Peyer's patch (tissue), 4 donors: ENCODE results near the gene BIRC2. TPM values are rescaled to one million over a fixed set of nuclear protein-coding genes. Genes with fewer than 3 reads are reported as not detected.

Source experiments
- DNase-seq, 3 donors: peaks; one replicate each; pipeline ENCODE4 v3.0.0-alpha.2; 2017 to 2019
- H3K27ac ChIP-seq, 4 donors: fragments of 200-600 bp; sonication (generic); one replicate each; pipeline ENCODE4 v1.5.1; 2016 to 2019
- H3K27me3 ChIP-seq, 2 donors: fragments of 200-600 bp; sonication (generic); one replicate each; pipeline ENCODE4 v1.5.1; 2019
- H3K36me3 ChIP-seq, 3 donors: fragments of 200-600 bp; sonication (generic); one replicate each; pipeline ENCODE4 v1.5.1; 2016 to 2019
- H3K4me1 ChIP-seq, 4 donors: fragments of 200-600 bp; sonication (generic); one replicate each; pipeline ENCODE4 v1.5.1; 2016 to 2019
- H3K4me3 ChIP-seq, 4 donors: fragments of 200-600 bp; sonication (generic); 1 replicate in 3 of 4; 2 replicates in 1 of 4; pipeline ENCODE4 v1.5.1; 2016 to 2019; ENCODE audit warnings: mild to moderate bottlenecking in 1 of 4
- H3K9me3 ChIP-seq, 4 donors: fragments of 200-600 bp; sonication (generic); one replicate each; pipeline ENCODE4 v1.5.1; 2016 to 2019; ENCODE audit warnings: mild to moderate bottlenecking in 1 of 4
- POLR2A ChIP-seq, 2 donors: fragments of 450-650 bp; IDR thresholded peaks; one replicate each; pipeline ENCODE4 v1.5.1; 2017; ENCODE audit warnings: antibody characterized with exemption in 2 of 2, mild to moderate bottlenecking in 2 of 2, moderate library complexity in 2 of 2
- small RNA-seq, 2 donors: library from RNA; depleted of rRNA; stranded (forward); fragments of <200 nt; gene quantifications; one replicate each; pipeline ENCODE3, GENCODE V24; 2016
- total RNA-seq, 4 donors: library from RNA; depleted of rRNA; stranded (reverse); fragments of >200 nt; gene quantifications; one replicate each; pipeline ENCODE4 v1.1.0, GENCODE V29; 2016
- TF ChIP-seq, protein P1 (sequence below), 6 experiments: fragments of 450-650 bp in 4 of 6; fragments of 200-600 bp in 2 of 6; sonication (generic) in 1 of 6; IDR thresholded peaks; one replicate each; pipeline ENCODE4 v1.5.1; 2017 to 2019; ENCODE audit warnings: antibody characterized with exemption in 6 of 6, mild to moderate bottlenecking in 3 of 6, moderate library complexity in 1 of 6

Gene BIRC2
- total RNA-seq, 4 donors from 2014 or later = 30.5 to 88.8 (median 60.8) TPM

DNA sequence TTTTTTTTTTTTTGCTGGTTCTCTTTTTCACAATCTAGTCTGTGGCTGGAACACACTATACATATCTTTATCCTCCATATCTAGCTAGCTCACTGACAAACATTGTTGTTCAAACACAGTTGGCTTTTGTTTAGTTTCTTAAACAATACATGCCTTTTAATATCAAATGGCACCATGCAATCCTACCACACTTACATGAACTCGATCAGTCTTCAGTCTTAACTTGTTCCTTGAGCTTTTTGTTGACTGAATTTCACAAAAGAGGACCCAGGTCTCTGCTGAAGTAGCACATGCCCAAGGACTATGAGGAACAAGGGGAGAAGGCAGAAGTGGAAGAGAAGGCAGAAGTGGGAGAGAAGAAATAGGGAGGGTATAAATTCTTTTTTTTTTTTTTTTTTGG lies 80.1 kb downstream of the BIRC2 start:
- no peak overlapping the region for H3K4me3 ChIP-seq
- H3K4me1 ChIP-seq = peaks cover 0 to 4% (median 0%) of the 10 kb centered on the region in 4 donors
- H3K36me3 ChIP-seq = no peaks in the 10 kb centered on the region
- no peaks in the 10 kb centered on the region for H3K27me3 ChIP-seq
- no peak overlapping the region for H3K27ac ChIP-seq
- H3K9me3 ChIP-seq = no peaks in the 10 kb centered on the region
- DNase-seq = no peak
- no peak for TF ChIP-seq POLR2A (IDR thresholded peaks at IDR 0.05)
- TF ChIP-seq, protein P1, sequence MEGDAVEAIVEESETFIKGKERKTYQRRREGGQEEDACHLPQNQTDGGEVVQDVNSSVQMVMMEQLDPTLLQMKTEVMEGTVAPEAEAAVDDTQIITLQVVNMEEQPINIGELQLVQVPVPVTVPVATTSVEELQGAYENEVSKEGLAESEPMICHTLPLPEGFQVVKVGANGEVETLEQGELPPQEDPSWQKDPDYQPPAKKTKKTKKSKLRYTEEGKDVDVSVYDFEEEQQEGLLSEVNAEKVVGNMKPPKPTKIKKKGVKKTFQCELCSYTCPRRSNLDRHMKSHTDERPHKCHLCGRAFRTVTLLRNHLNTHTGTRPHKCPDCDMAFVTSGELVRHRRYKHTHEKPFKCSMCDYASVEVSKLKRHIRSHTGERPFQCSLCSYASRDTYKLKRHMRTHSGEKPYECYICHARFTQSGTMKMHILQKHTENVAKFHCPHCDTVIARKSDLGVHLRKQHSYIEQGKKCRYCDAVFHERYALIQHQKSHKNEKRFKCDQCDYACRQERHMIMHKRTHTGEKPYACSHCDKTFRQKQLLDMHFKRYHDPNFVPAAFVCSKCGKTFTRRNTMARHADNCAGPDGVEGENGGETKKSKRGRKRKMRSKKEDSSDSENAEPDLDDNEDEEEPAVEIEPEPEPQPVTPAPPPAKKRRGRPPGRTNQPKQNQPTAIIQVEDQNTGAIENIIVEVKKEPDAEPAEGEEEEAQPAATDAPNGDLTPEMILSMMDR (IDR thresholded peaks at IDR 0.05) = no peak

Small RNA genes lying within 50 kb of the gene (small RNA-seq; reads per million reads assigned to genes)
- gene AP000942.3 (0 reads per million in 2 donors), gene AP000942.4 (0 reads per million in 2 donors), gene RNU6-952P (0 reads per million in 2 donors)

Other genes with a start within 250 kb of the BIRC2 start
- gene YAP1, start 236.8 kb upstream of the BIRC2 start, total RNA-seq = 100 to 1,000 TPM in 3 of 4 donors, 10 to 100 TPM in 1; 99.8 to 163 (median 133) TPM
- gene BIRC3, start 29.7 kb upstream of the BIRC2 start, total RNA-seq = 100 to 1,000 TPM in 2 of 4 donors, 10 to 100 TPM in 2; 33.8 to 160 (median 92.3) TPM
- 10 to 100 TPM; 36.1 to 78.4 (median 54.5) TPM for gene TMEM123, start 105.6 kb downstream of the BIRC2 start, total RNA-seq
- 1 to 10 TPM in 1 of 4 donors, not detected in 3; 1.1 TPM for gene MMP7, start 183.5 kb downstream of the BIRC2 start, total RNA-seq